ENCODE data around the gene RPUSD1.
"Not testable (repeated sequence)": the region's sequence is repeated elsewhere in the genome, so short reads cannot be mapped to it uniquely, and the experiment has no call there.

Gene RPUSD1

DNA sequence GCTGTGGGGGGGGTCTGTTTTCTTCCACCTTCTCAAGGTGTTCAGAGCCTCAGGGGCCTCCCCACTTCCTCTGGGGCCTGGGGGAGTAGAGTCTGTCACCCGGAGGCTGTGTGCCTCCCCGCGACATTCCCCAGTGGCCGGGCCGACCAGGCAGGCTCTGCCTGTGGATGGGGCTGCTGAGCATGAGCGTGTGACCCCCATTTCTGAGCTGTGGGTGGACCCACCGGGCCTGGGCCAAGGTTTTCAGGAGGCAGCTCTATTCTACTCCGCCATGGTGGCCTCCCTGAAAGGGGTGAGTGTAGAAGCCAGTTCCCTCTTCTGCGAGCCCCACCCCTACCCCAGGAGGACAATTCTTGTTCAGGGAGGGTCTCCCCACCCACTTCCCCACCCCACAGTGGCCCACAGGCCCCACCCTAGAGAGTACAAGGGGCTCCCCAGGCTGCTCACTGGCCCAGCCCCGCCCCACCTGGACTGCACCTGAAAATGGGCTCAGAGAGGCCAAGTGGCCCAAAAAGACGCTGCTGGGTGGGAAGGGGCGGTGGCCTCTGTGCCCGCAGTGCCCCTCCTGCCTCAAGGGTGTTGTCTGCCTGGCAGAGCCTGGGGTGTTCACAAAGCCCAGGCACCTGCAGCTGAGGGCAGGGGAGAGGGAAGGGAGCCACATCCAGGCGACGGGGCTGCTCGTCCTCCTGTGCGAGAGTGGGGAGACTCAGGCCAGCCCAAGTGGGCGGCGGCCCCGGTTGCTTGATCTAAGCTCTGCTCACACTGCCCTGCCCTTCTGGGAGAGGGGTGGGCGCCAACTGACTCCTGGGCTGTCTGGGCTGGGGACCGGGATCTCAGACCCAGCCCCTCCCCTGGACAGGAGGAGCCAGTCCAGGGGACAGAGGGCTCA is 26.3 kb downstream of the RPUSD1 start:
- H3K36me3 Mint-ChIP-seq: no peaks in the 10 kb centered on the region
- H3K4me1 Mint-ChIP-seq: no peaks in the 10 kb centered on the region
- no peak for ATAC-seq
- no peak overlapping the region for H3K27ac Mint-ChIP-seq
- H3K4me3 Mint-ChIP-seq: no peak overlapping the region
- no peaks in the 10 kb centered on the region for H3K9me3 Mint-ChIP-seq
- no peak for DNase-seq (ENCODE audit: low spot score in 2 of 2)

DNA sequence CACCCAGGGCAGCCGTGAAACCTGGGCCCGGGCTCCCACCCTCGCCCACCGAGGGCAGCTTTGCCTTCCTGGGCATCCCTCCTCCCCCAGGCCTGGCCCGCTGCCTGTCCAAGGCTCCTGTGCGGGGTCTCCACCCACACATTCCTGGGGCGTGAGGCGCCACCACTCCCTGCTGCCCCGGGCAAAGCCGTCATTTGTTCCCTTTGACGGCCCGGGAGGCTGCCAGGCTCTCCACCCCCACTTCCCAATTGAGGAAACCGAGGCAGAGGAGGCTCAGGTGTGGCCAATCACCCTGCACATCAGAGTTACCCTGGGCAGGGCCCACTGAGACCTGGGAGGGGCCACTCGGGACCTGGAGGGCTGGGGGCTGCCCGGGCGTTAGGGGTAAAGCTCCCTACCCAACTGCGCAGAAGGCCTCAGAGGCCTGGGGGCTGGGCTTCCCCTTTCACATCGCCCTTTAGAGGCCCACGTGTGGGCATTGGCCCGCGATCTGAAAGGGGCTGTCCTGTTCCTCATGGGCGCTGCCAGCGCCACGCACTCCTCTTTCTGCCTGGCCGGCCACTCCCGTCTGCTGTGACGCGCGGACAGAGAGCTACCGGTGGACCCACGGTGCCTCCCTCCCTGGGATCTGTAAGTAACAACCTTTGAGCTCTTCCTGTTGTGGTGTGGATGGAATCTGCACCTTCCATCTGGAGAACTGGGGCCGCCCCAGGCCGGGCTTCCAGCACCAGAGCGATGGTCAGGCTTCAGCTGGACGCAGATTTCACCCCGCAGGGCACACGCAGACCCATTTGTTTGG is 27.4 kb downstream of the RPUSD1 start, which contains the start of gene MSLN:
Gene MSLN (plus strand): TSS at position 190 of the 799 bp plus-strand sequence. CDS start 1,947 bp downstream, outside the sequence.
- Mint-ChIP-seq H3K9me3 (no peaks in the 10 kb centered on the region), H3K4me3 (no peak within 1 kb of the TSS), H3K36me3 (no peaks in the 10 kb centered on the region), H3K4me1 (no peaks in the 10 kb centered on the region), H3K27ac (no peak within 1 kb of the TSS)
- ATAC-seq (no peak), DNase-seq (ENCODE audit: low spot score in 2 of 2) (no peak)

DNA sequence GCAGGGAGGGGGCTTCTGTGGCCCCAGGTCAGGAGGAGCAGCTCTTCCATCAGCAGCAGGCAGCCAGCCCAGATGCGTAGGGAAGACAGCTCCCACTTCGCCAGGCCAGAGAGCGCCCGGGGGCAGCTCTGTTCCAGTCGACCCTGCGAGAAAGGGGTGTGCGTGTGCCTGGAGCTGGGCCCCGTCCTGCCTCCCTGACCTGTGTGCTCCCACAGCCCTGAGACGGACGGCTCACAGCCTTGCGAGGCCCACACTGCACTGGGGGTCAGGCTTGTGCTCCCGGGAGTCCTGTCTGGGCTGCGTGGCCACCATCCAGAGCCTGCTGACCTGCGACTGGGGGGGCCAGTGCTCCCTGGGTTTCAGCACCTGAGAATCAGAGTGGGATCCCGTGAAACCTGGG is 28.1 kb downstream of the RPUSD1 start:
- Mint-ChIP-seq H3K36me3 (no peaks in the 10 kb centered on the region), H3K27ac (no peak overlapping the region), H3K9me3 (no peaks in the 10 kb centered on the region), H3K4me1 (no peaks in the 10 kb centered on the region), H3K4me3 (no peak overlapping the region)
- ATAC-seq (no peak), DNase-seq (ENCODE audit: low spot score in 2 of 2) (no peak)

DNA sequence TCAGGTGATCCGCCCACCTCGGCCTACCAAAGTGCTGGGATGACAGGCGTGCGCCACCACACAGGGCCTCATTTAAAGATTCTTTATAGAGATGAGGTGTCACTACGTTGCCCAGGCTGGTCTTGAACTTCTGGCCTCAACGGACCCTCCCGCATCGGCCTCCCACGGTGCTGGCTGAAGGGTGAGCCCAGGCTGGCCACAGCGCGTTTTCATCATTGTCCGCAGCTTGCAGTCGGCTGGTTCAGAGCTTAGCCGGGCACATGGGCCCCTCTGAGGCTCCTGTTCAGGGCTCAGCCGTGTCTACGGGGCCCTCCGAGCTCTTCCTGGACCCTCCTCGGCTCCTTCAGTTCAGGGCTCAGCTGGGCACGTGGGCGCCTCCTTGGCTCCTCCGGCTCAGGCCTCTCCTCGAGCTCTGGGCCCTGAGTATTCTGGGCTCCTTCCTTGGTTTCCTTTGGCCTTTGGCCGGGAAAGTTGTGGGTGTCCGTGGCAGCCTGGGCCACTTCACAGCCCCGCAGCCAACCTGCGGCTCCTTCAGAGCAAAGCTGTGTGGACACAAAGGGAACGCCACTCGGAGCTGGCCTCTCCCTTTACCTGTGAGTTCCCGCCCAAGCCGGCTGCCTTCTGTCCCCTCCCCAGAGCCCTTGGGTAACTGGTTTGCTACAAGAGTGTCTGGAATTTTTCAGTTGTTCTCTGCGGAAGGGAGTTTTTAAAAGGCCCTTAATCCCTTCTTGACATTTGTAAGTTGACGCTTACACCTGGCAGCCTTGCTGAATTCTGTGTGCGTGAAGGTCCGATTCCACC is 28.9 kb downstream of the RPUSD1 start:
- no peaks in the 10 kb centered on the region for H3K4me1 Mint-ChIP-seq
- no peak for ATAC-seq
- DNase-seq (ENCODE audit: low spot score in 2 of 2): no peak
- no peak overlapping the region for H3K4me3 Mint-ChIP-seq
- no peaks in the 10 kb centered on the region for H3K36me3 Mint-ChIP-seq
- H3K9me3 Mint-ChIP-seq: no peaks in the 10 kb centered on the region
- H3K27ac Mint-ChIP-seq: no peak overlapping the region

DNA sequence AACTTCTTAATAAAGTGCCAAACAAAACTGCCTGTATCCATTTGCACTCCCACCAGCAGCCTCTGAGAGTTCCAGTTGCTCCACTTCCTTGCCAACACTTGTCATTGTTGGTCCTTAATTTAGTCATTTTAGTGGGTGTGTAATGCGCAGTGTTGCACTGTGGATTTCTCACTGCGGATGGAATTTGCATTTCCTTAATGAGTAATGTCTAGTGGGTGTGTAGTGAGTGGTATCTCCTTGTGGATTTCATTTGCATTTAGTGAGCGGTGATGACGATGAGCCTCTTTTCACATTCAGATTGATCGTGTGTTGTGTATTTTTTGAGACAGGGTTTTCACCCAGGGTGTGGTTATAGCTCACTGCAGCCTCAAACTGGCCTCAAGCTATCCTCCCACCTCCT is 31.8 kb downstream of the RPUSD1 start:
- DNase-seq (ENCODE audit: low spot score in 2 of 2): no peak
- peak; percentile 62 for ATAC-seq
- Mint-ChIP-seq H3K27ac (no peak overlapping the region), H3K4me3 (no peak overlapping the region), H3K36me3 (no peaks in the 10 kb centered on the region), H3K4me1 (no peaks in the 10 kb centered on the region), H3K9me3 (no peaks in the 10 kb centered on the region)

DNA sequence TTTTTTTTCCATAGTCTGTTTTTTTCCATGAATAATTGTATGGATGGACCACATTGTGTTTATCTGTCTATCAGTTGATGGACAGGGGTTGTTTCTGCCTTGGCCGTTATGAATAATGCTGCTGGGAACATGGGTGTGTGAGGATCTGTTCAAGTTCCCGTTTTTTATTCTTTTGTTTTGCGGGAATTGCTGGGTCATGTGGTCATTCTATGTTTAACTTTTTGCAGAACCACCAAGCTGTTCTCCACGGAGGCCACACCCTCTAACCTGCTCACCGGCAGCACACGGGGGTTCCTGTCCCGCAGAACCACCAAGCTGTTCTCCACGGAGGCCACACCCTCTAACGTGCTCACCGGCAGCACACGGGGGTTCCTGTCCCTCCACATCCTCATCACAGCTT is 33.5 kb downstream of the RPUSD1 start:
- no peaks in the 10 kb centered on the region for H3K9me3 Mint-ChIP-seq
- ATAC-seq (no peak), DNase-seq (ENCODE audit: low spot score in 2 of 2) (no peak)
- H3K4me3 Mint-ChIP-seq: no peak overlapping the region
- no peak overlapping the region for H3K27ac Mint-ChIP-seq
- H3K36me3 Mint-ChIP-seq: no peaks in the 10 kb centered on the region
- H3K4me1 Mint-ChIP-seq: no peaks in the 10 kb centered on the region

DNA sequence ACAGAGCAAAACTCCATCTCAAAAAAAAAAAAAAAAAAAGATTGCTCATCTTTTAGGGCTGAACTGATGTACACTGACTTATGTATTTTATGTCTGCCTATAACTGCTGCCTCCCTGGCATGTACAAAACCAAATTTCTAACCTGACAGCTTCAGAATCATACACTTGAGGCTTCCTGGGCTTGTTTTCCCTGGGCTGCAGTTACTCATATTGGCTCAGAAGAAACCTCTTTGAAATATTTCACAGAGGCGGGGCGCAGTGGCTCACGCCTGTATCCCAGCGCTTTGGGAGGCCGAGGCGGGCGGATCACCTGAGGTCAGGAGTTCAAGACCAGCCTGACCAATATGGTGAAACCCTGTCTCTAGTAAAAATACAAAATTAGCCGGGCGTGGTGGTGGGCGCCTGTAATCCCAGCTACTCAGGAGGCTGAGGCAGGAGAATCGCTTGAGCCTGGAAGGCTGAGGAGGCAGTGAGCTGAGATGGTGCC is 34.0 kb downstream of the RPUSD1 start:
- not testable (repeated sequence) for H3K36me3 Mint-ChIP-seq; H3K9me3 Mint-ChIP-seq; ATAC-seq; DNase-seq (ENCODE audit: low spot score in 2 of 2); H3K4me3 Mint-ChIP-seq; H3K27ac Mint-ChIP-seq; H3K4me1 Mint-ChIP-seq

DNA sequence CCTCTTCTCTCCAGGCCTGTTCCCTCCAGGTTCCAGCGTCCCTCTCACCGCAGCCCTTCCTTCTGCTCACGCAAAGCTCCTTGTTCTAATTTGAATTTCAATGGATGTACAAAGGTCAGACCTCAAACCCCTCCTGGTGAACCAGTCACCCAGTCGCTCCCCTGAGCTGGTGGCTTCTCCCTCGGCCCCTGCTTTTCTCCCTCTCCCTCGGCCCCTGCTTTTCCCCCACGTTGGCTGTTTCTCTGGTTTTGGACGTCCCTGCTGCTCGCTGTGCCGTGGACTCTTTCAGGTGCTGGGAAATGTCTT is 36.2 kb downstream of the RPUSD1 start:
- no peak for ATAC-seq

DNA sequence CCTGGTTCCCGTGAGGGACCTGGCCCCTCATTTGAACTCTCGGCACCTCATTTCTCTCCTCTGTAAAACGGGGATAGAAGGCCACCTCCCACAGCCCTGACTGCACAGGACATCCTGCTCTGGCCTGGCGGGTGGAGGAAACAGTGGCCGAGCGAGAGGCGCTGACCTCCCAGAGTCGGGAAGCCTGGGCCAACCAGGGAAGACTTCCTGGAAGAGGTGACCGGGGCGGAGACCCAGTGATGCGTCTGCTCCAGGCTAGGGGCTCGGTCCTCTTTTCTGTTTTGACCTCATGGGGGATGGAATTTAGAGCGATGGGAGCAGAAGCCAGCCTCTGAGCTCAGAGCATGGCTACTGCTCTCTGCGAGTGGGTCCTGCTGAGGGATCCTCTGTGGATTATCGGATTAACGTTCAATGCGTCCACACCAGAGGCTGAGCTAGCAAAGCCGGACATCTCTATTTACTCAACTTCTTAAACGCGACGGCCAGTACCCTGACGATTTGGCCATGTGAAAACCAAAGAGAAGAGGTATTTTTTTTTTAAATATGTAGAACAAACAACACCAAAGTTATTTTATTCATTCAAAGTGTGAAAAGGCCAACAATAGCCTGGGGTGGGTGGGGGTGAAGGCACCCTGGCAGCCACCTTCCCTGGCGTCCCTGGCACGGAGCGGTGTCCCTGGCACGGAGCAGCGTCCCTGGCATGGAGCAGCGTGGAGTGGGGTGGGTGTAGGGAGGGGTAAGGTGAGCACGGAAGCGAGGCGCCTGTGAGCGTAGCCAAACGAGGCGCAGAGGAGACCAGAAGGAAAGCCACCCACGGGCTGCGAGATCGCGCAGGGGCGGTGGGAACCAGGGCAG is 36.8 kb downstream of the RPUSD1 start:
- DNase-seq (ENCODE audit: low spot score in 2 of 2): no peak
- Mint-ChIP-seq H3K36me3 (no peaks in the 10 kb centered on the region), H3K9me3 (no peaks in the 10 kb centered on the region), H3K4me3 (no peak overlapping the region), H3K4me1 (no peaks in the 10 kb centered on the region), H3K27ac (no peak overlapping the region)
- no peak for ATAC-seq

More for the DNA sequence above, 36.2 kb downstream of the RPUSD1 start:
- Mint-ChIP-seq H3K4me1 (no peaks in the 10 kb centered on the region), H3K9me3 (no peaks in the 10 kb centered on the region), H3K27ac (no peak overlapping the region), H3K4me3 (no peak overlapping the region), H3K36me3 (no peaks in the 10 kb centered on the region)
- no peak for DNase-seq (ENCODE audit: low spot score in 2 of 2)

DNA sequence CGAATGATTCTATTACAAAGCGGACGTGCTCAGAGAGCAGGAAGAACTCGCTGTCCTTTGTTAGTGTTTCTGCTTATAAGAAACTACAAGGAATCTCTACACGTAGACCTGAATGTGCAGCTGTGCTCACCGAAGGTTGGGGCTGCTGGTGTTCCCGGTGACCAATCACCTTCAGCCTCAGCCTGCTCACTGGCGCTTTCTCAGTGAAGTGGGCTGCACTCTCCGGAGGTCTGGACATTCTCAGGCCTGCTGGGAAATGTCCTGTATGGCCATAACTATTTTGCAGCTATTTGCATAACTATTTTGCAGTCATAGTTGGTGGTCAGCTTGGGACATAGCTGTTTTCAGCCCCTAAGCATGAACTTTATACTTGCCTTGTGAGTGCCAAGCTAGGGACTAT is 37.7 kb downstream of the RPUSD1 start:
- H3K27ac Mint-ChIP-seq: no peak overlapping the region
- H3K4me3 Mint-ChIP-seq: no peak overlapping the region
- DNase-seq (ENCODE audit: low spot score in 2 of 2) (no peak), ATAC-seq (no peak)
- H3K9me3 Mint-ChIP-seq: no peaks in the 10 kb centered on the region
- no peaks in the 10 kb centered on the region for H3K4me1 Mint-ChIP-seq
- no peaks in the 10 kb centered on the region for H3K36me3 Mint-ChIP-seq

DNA sequence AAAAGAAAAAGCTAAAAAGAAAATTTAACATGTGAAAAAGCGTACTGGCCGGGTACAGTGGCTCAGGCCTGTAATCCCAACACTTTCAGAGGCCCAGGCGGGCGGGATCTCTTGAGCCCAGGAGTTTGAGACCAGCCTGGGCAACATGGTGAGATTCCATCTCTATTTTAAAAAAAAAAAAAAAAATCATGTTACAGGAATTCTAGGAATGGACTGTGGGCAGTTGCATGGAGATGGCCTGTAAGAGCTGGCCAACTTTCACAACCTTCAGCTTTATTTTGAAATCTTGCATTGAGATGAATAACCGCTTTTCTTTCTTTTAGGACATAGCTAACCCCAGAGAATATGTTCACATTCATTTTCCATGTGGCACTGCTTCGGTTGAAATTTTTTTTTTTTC is 39.2 kb downstream of the RPUSD1 start:
- no peak for DNase-seq (ENCODE audit: low spot score in 2 of 2)
- ATAC-seq: no peak

DNA sequence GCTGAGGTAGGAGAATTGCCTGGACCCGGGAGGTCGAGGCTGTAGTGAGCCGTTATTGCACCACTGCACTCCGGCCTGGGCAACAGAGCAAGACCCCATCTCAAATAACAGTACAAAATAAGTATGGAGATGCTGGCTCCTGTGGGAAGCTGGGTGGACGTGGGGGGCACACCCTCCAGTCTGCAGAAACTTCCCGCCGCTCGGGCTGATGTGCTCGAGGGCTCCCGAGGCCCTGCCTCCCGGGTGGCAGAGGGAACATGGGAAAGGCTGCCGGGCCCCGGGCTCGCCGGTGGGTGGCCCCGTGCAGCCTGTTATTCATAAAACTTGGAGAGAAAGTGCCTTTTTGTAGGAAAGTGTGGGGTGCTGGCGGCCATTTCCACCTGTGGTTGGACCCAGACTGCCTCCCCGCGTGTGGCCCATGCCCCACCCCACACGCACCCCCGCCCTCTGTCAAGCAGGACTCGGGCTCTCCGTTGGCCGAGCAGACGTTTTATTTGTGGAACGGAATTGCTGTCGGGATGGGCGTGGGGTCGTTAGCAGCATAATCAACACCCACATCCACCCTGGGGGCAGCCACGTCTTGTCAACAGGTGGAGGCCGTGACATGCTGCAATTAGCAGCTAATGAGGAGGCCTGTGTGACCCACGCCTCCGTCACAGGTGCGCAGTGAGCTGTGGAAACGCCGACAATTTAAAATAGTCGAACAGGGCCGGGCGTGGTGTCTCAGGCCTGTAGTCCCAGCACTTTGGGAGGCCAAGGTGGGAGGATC is 40.0 kb downstream of the RPUSD1 start:
- H3K36me3 Mint-ChIP-seq: no peaks in the 10 kb centered on the region
- DNase-seq (ENCODE audit: low spot score in 2 of 2) (no peak), ATAC-seq (no peak)
- H3K9me3 Mint-ChIP-seq: no peaks in the 10 kb centered on the region
- no peak overlapping the region for H3K27ac Mint-ChIP-seq
- H3K4me1 Mint-ChIP-seq: no peaks in the 10 kb centered on the region
- H3K4me3 Mint-ChIP-seq: no peak overlapping the region

More for the DNA sequence above, 39.2 kb downstream of the RPUSD1 start:
- Mint-ChIP-seq H3K4me1 (no peaks in the 10 kb centered on the region), H3K4me3 (no peak overlapping the region), H3K27ac (no peak overlapping the region), H3K9me3 (no peaks in the 10 kb centered on the region), H3K36me3 (no peaks in the 10 kb centered on the region)

DNA sequence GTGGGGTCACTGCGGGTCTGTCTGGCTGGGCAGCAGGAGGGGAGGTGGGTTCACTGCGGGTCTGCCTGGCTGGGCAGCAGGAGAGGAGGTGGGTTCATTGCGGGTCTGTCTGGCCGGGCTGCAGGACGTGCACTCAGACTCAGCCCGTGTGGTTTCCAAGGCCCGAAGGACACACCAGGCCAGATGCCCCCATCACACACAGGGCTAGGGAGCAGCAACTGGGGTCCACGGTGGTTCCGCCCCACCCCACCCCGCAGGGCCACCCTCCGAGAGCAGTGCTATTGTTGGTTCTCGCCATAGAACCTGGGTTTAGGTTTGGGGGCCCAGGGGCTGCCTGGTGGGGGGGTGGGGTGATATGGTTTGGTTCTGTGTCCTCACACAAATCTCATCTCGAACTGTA is 41.5 kb downstream of the RPUSD1 start:
- Mint-ChIP-seq H3K9me3 (no peaks in the 10 kb centered on the region), H3K4me3 (no peak overlapping the region), H3K4me1 (no peaks in the 10 kb centered on the region), H3K27ac (no peak overlapping the region), H3K36me3 (no peaks in the 10 kb centered on the region)
- DNase-seq (ENCODE audit: low spot score in 2 of 2): no peak
- no peak for ATAC-seq

DNA sequence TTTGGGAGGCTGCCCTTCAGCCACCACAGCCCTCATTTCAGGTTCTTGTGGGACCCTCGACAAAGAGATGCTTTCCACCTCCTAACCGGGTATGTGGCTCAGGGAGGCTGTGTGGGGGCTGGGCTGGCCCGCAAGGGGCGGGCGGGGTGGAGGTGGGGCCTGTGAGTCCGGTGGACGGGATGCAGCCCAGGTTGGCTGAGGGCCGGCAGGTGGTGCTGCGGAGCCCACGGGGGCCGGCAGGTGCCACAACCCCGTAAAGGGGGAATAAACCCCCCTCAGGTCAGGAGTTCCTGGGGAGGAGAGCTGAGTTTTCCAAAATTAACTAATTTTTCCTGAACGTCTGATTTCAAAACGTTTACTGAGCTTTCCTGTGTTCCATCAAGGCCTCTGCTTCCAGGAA is 42.4 kb downstream of the RPUSD1 start:
- no peaks in the 10 kb centered on the region for H3K9me3 Mint-ChIP-seq
- no peaks in the 10 kb centered on the region for H3K4me1 Mint-ChIP-seq
- H3K4me3 Mint-ChIP-seq: no peak overlapping the region
- H3K27ac Mint-ChIP-seq: no peak overlapping the region
- DNase-seq (ENCODE audit: low spot score in 2 of 2): no peak
- H3K36me3 Mint-ChIP-seq: peaks cover 7% of the 10 kb centered on the region
- ATAC-seq: no peak
